Natural killer cell (primary cell): ENCODE measurements around the gene SLC2A4. TPM values are rescaled to one million over a fixed set of nuclear protein-coding genes. Genes with fewer than 3 reads are reported as not detected.

Experiments used
- ATAC-seq, 3 donors: fragments of 150-1000 bp in 2 of 3; fragments of 200-7000 bp in 1 of 3; cut with Tn5 transposase; 1 replicate in 1 of 3; 2 replicates in 2 of 3; pipeline ENCODE4 v1.10.0; 2021; ENCODE audit warnings: mild to moderate bottlenecking in 2 of 3, moderate library complexity in 2 of 3
- DNase-seq, 2 donors: peaks; one replicate each; pipeline versions ENCODE4 v3.0.0 to v3.0.0-alpha.2; 2013 to 2021; ENCODE audit warnings: mixed read lengths in 1 of 2
- H3K27ac ChIP-seq: one replicate; pipeline ENCODE4 v1.5.1; 2013; ENCODE audit warnings: mild to moderate bottlenecking, low read length
- H3K27me3 ChIP-seq: one replicate; pipeline ENCODE4 v1.6.1; 2013; ENCODE audit warnings: low read length; ENCODE audit not compliant: control insufficient read depth, insufficient read depth
- H3K36me3 ChIP-seq: one replicate; pipeline ENCODE4 v1.6.1; 2013; ENCODE audit warnings: low read length; ENCODE audit not compliant: control insufficient read depth, insufficient read depth
- H3K4me1 ChIP-seq: one replicate; pipeline ENCODE4 v1.6.1; 2013; ENCODE audit warnings: low read length; ENCODE audit not compliant: control insufficient read depth, insufficient read depth
- H3K4me3 ChIP-seq: one replicate; pipeline ENCODE4 v1.5.1; 2013; ENCODE audit warnings: low read length
- H3K9me3 ChIP-seq: one replicate; pipeline ENCODE4 v1.6.1; 2013; ENCODE audit warnings: low read length; ENCODE audit not compliant: control insufficient read depth, insufficient read depth
- H3K27ac Mint-ChIP-seq, 2 donors: one replicate each; pipeline ENCODE4 v1.8.0; 2022; ENCODE audit warnings: mild to moderate bottlenecking in 2 of 2, mixed read lengths in 2 of 2, moderate library complexity in 1 of 2
- H3K27me3 Mint-ChIP-seq, 2 donors: one replicate each; pipeline ENCODE4 v1.8.0; 2022; ENCODE audit warnings: low read depth in 2 of 2, mixed read lengths in 2 of 2
- H3K36me3 Mint-ChIP-seq: one replicate; pipeline ENCODE4 v1.8.0; 2022; ENCODE audit warnings: mixed read lengths
- H3K4me1 Mint-ChIP-seq, 2 donors: one replicate each; pipeline ENCODE4 v1.8.0; 2022; ENCODE audit warnings: mixed read lengths in 2 of 2
- H3K4me3 Mint-ChIP-seq: one replicate; pipeline ENCODE4 v1.8.0; 2022; ENCODE audit warnings: mild to moderate bottlenecking, moderate library complexity, mixed read lengths
- H3K9me3 Mint-ChIP-seq, 2 donors: one replicate each; pipeline ENCODE4 v1.8.0; 2022; ENCODE audit warnings: mixed read lengths in 2 of 2
- CTCF ChIP-seq: fragments of 200-600 bp; IDR thresholded peaks from one replicate; pipeline ENCODE4 v1.8.0; 2022; ENCODE audit warnings: antibody characterized with exemption
- WGBS: methylation state at CpG from one replicate; pipeline ENCODE4 v1.1.7; 2013; ENCODE audit warnings: missing lambda C conversion rate; ENCODE audit not compliant: insufficient coverage; 5-methylcytosine and 5-hydroxymethylcytosine counted together
- intact Hi-C: fragments of 100-400 bp; cut with micrococcal nuclease; formaldehyde crosslinking; loops from one replicate; pipeline ENCODE4 v1.14.2; 2022
- total RNA-seq, 4 donors: library from RNA; stranded (reverse); fragments of 120-200 nt in 1 of 4; gene quantifications; one replicate each; pipeline versions ENCODE4 v1.2.3 to v1.2.4, GENCODE V29; 2013 to 2022

SLC2A4 gene
- total RNA-seq, 3 donors from 2014 or later (not counting 1 experiment from before 2014, with no cell fraction given) = not detected

GRCh38 chr17:7292194-7292593 is 10.7 kb downstream of the SLC2A4 start:
- ATAC-seq (no peak), DNase-seq (no peak)
- H3K36me3 ChIP-seq = no peaks in the 10 kb centered on the region
- no peak for TF ChIP-seq CTCF
- intact Hi-C loops = loop anchor here (5.0 kb wide), 1 partner anchor 245 kb away; no protein-coding TSS in a partner anchor
- Mint-ChIP-seq H3K27me3 (peaks cover 23 to 29% of the 10 kb centered on the region in 2 donors), H3K27ac (no peak overlapping the region), H3K4me3 (no peak overlapping the region), H3K9me3 (no peaks in the 10 kb centered on the region), H3K4me1 (peaks cover 19 to 24% of the 10 kb centered on the region in 2 donors), H3K36me3 (no peaks in the 10 kb centered on the region)
- no peak overlapping the region for H3K27ac ChIP-seq
- no peaks in the 10 kb centered on the region for H3K9me3 ChIP-seq
- H3K4me1 ChIP-seq = peaks cover 28% of the 10 kb centered on the region
- H3K27me3 ChIP-seq = peaks cover 18% of the 10 kb centered on the region
- no peak overlapping the region for H3K4me3 ChIP-seq
- 95% methylated on average over 2 of the region's 2 CpGs for WGBS

GRCh38 chr17:7292729-7293128 is 11.2 kb downstream of the SLC2A4 start:
- intact Hi-C loops = loop anchor here (5.0 kb wide), 1 partner anchor 245 kb away; no protein-coding TSS in a partner anchor
- no peak overlapping the region for H3K4me3 ChIP-seq
- TF ChIP-seq CTCF = no peak
- H3K9me3 Mint-ChIP-seq = no peaks in the 10 kb centered on the region
- peaks cover 17 to 25% of the 10 kb centered on the region in 2 donors for H3K27me3 Mint-ChIP-seq
- H3K9me3 ChIP-seq = no peaks in the 10 kb centered on the region
- ATAC-seq = no peak
- DNase-seq = no peak
- no peak overlapping the region for H3K27ac ChIP-seq
- H3K36me3 Mint-ChIP-seq = no peaks in the 10 kb centered on the region
- peaks cover 28% of the 10 kb centered on the region for H3K4me1 ChIP-seq
- no peak overlapping the region for H3K27ac Mint-ChIP-seq
- H3K36me3 ChIP-seq = no peaks in the 10 kb centered on the region
- H3K4me3 Mint-ChIP-seq = no peak overlapping the region
- H3K27me3 ChIP-seq = peaks cover 18% of the 10 kb centered on the region
- 49% methylated on average over 6 of the region's 6 CpGs for WGBS
- peaks cover 19 to 24% of the 10 kb centered on the region in 2 donors for H3K4me1 Mint-ChIP-seq

GRCh38 chr17:7293159-7293558 is 11.6 kb downstream of the SLC2A4 start:
- Mint-ChIP-seq H3K4me1 (peaks cover 19 to 24% of the 10 kb centered on the region in 2 donors), H3K4me3 (peak overlapping the region; percentile 66), H3K36me3 (no peaks in the 10 kb centered on the region), H3K27ac (no peak overlapping the region), H3K9me3 (no peaks in the 10 kb centered on the region), H3K27me3 (peaks cover 13 to 21% of the 10 kb centered on the region in 2 donors)
- no peak overlapping the region for H3K27ac ChIP-seq
- DNase-seq (no peak), ATAC-seq (no peak)
- H3K36me3 ChIP-seq = no peaks in the 10 kb centered on the region
- H3K4me1 ChIP-seq = peaks cover 28% of the 10 kb centered on the region
- H3K4me3 ChIP-seq = no peak overlapping the region
- intact Hi-C loops = loop anchor here (5.0 kb wide), 1 partner anchor 246 kb away; no protein-coding TSS in a partner anchor
- peaks cover 18% of the 10 kb centered on the region for H3K27me3 ChIP-seq
- H3K9me3 ChIP-seq = no peaks in the 10 kb centered on the region
- WGBS = 94% methylated on average over 11 of the region's 11 CpGs
- TF ChIP-seq CTCF = no peak
